HUES64 (cell line): Measurements from ENCODE around the gene KRT73.

Experiments used
- H3K27ac ChIP-seq: 2 replicates; pipeline ENCODE4 v1.7.0; 2013; ENCODE audit warnings: low read depth, low read length, inconsistent platforms
- H3K27me3 ChIP-seq: 2 replicates; pipeline ENCODE4 v1.6.1; 2013; ENCODE audit warnings: mild to moderate bottlenecking, low read length; ENCODE audit not compliant: insufficient read depth
- H3K36me3 ChIP-seq: 2 replicates; pipeline ENCODE4 v1.6.1; 2013; ENCODE audit warnings: mild to moderate bottlenecking, low read length; ENCODE audit not compliant: insufficient read depth
- H3K4me1 ChIP-seq: 2 replicates; pipeline ENCODE4 v1.6.1; 2013; ENCODE audit warnings: mild to moderate bottlenecking, low read length, moderate library complexity; ENCODE audit not compliant: insufficient read depth
- H3K4me3 ChIP-seq: 2 replicates; pipeline ENCODE4 v1.5.1; 2013; ENCODE audit warnings: mild to moderate bottlenecking, low read length, moderate library complexity
- H3K9ac ChIP-seq: 2 replicates; pipeline ENCODE4 v1.6.1; 2013; ENCODE audit warnings: mild to moderate bottlenecking, low read depth, low read length
- H3K9me3 ChIP-seq: 2 replicates; pipeline ENCODE4 v1.6.1; 2013; ENCODE audit warnings: low read depth, low read length; ENCODE audit not compliant: insufficient read depth
- WGBS: fragments of 150-250, 120-280 bp; methylation state at CpG from one replicate; pipeline ENCODE4 v1.1.7; 2013; ENCODE audit warnings: missing lambda C conversion rate; 5-methylcytosine and 5-hydroxymethylcytosine counted together

KRT73 gene

DNA sequence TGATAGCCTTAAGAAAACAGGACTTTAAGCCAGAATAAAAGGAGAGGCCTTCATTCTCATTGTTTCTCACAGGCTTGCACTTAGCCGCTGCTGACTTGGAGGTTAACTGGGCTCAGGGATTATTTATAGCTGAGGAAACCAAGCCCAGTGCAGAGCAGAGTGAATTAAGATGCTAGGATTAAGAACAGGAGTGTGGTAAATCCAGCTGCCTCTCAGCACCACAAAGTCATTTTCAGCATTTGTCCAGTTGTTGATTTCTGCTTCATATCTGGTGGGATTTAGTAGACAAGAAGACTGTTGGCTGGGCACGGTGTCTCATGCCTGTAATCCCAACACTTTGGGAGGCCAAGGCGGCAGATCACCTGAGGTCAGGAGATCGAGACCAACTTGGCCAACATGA is 14.3 kb upstream of the KRT73 start:
- no peaks in the 10 kb centered on the region for H3K4me1 ChIP-seq
- 92% methylated on average over 4 of the region's 4 CpGs for WGBS
- H3K4me3 ChIP-seq: no peak overlapping the region
- no peaks in the 10 kb centered on the region for H3K36me3 ChIP-seq
- no peaks in the 10 kb centered on the region for H3K27me3 ChIP-seq
- H3K27ac ChIP-seq: no peak overlapping the region
- H3K9me3 ChIP-seq: no peaks in the 10 kb centered on the region
- H3K9ac ChIP-seq: no peak overlapping the region

DNA sequence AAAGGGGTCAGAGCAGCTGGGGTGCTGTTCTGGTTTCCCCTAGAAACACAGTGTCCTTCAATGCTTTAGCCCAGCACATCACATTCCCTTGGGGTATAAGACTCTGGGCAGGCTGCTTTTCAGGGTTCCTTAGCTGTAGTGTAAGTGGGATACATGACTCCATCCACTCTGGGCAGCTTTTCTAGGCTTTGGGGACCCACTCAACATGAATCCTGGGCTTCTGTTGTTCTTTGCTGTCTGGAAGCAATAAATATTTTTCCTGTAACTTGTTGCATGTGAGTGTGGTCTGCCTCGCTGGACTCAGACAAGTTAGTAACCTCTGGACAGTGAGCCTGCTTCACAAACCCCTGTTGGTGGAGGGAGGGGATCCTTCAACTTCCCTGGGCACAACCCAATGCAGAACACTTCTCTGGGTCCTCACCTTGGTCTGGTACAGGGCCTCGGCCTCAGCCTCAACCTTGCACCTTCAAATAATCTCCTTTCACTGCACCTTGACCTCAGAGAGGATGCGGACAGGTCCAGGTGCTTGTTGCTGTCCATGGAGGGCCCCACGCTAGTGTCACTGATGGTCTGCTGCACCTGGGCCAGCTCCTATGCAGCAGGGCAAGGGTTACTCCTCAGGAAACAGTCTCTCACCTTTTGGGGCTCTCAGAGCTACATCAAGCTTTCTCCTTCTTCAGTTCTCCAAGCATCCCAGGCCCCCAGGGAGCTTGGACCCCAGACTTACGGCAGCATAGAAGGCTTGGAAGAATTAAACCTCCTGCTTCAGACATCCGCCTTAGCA is 13.5 kb upstream of the KRT73 start:
- H3K9ac ChIP-seq: no peak overlapping the region
- WGBS: 94% methylated on average over 6 of the region's 6 CpGs
- H3K27me3 ChIP-seq: no peaks in the 10 kb centered on the region
- no peak overlapping the region for H3K4me3 ChIP-seq
- no peaks in the 10 kb centered on the region for H3K4me1 ChIP-seq
- no peaks in the 10 kb centered on the region for H3K9me3 ChIP-seq
- H3K27ac ChIP-seq: no peak overlapping the region
- no peaks in the 10 kb centered on the region for H3K36me3 ChIP-seq

DNA sequence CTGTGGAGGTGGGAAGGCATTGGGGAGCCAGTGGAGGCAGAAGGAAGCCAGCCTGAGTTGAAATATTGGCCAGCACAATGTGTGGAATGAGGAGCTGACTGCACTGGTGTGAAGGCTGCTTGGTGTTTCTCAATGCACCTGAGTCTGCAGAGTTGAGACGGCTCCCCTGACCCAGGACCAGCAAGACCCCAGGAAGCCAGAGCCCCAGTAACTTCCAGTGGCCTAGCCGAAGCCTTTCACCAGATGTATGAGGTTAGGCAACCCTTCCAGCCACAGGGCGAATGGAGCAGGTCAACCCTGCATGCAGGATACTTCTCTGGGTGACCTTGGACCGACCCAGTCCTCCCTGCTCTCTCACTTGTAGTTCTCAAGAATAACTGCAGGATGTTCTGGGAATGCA is 12.9 kb upstream of the KRT73 start:
- Histone ChIP-seq H3K4me3 (no peak overlapping the region), H3K36me3 (no peaks in the 10 kb centered on the region), H3K9ac (no peak overlapping the region), H3K4me1 (no peaks in the 10 kb centered on the region), H3K9me3 (no peaks in the 10 kb centered on the region), H3K27ac (no peak overlapping the region), H3K27me3 (no peaks in the 10 kb centered on the region)
- 67% methylated on average over 4 of the region's 4 CpGs for WGBS

DNA sequence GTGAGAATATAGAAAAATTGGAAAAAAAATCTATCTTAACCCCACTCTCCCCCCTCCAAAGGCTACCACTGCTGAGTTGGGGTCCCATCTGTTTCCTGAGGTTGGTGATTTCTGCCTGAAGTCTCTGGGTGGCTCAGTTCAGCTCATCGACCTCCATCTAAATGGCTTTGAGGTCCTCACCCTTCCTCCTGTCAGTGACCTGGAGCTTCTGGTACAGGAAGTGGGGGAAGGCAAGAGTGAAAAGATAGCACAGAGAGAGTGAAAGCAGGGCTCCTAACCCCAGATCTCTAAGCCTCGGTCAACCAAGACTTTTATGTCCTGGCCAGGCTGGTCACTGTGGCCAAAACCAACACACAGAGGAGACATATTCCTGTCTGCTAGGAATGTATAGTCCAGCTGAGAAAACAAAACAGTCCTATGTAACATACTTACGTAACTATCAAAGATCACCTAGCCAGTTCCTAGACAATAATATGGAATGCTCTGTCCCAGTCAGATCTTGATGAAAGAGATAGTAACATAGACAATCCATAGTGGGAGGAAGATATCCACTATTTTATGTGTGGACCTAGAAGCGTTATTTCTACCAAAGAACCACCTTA is 12.3 kb upstream of the KRT73 start:
- no peaks in the 10 kb centered on the region for H3K9me3 ChIP-seq
- H3K27me3 ChIP-seq: no peaks in the 10 kb centered on the region
- no peak overlapping the region for H3K27ac ChIP-seq
- no peak overlapping the region for H3K4me3 ChIP-seq
- H3K9ac ChIP-seq: no peak overlapping the region
- H3K4me1 ChIP-seq: no peaks in the 10 kb centered on the region
- 90% methylated on average over 2 of the region's 4 CpGs for WGBS
- no peaks in the 10 kb centered on the region for H3K36me3 ChIP-seq

DNA sequence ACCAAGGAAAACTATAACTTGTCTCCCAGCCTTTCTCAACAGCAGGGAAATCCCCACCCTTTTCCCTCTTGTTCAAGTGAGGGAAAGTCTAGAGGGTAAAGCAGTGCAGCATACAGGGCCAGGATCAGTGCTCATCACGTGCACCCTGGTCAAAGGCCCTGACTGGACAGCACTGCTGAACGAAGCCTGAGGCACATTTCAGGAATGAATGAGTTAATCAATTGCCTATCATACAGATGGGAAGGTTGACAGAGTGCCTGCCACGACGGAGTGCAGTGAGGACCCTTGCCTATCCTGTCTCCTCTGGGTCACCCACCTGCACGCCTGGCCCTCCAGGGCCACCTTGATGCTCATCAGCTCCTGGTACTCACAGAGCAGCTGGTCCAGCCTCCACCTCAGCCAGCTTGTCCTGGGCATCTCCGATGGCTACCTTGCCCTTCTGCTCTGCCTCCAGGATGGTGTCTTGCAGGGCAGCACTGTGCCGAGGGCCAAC is 11.7 kb upstream of the KRT73 start:
- H3K36me3 ChIP-seq: no peaks in the 10 kb centered on the region
- no peak overlapping the region for H3K4me3 ChIP-seq
- no peaks in the 10 kb centered on the region for H3K9me3 ChIP-seq
- H3K27ac ChIP-seq: no peak overlapping the region
- H3K27me3 ChIP-seq: no peaks in the 10 kb centered on the region
- H3K9ac ChIP-seq: no peak overlapping the region
- 85% methylated on average over 7 of the region's 7 CpGs for WGBS
- H3K4me1 ChIP-seq: no peaks in the 10 kb centered on the region

DNA sequence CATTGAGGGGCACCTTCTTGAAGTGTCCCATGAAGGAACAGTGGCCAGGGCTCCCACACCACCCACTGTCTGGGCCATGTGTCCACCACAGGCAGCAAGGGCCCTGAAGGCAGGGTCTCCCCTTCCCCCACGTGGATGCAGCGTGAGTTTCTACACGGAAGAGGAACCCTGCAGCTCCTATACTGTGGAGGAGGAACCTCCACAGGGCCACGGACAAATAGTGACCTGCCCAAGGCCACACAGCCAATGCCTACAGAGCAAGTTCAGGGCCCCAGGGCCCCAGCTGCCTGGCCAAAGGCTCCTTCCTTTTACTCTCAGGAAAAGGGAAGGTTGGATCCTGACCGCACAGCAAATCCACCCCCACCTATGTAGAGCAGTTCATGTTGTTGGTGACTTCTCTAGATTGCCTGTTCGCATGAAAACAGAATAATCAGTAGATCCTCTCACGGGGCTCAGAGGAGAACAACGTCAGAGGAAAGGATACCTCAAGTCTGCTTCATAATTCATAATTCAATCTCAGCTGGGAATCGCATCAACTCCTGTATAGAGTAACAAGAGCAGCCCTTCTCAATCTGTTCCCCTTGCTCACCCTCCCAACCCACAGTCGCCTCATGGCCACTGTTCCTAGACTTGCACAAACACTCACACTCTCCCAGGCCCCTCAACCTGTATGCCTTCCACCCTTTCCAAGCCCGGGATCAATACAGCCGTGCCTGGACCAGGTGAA is 11.1 kb upstream of the KRT73 start:
- Histone ChIP-seq H3K4me3 (no peak overlapping the region), H3K27me3 (no peaks in the 10 kb centered on the region), H3K9ac (no peak overlapping the region), H3K36me3 (no peaks in the 10 kb centered on the region), H3K27ac (no peak overlapping the region), H3K9me3 (no peaks in the 10 kb centered on the region), H3K4me1 (no peaks in the 10 kb centered on the region)
- WGBS: 89% methylated on average over 12 of the region's 12 CpGs

DNA sequence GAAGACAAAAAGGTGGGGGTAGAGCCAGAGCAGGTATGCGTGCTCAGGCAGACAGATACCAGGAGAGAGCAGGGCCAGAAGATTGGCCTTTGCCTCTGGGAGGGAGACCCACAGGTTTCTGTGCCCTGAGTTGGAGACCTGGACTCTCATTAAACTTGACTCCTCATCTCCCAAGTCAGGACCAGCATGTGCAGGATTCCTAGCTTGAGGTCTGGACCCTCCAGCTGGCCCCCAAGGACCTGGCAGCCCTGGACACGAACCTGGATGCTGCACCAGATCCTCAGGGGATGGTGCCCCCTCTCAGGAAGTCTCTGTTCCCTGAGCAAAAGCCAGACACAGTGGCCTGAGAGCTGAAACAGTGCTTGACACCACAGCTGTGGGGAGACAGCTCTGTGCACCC is 10.5 kb upstream of the KRT73 start:
- Histone ChIP-seq H3K9ac (no peak overlapping the region), H3K36me3 (no peaks in the 10 kb centered on the region), H3K27me3 (no peaks in the 10 kb centered on the region), H3K4me3 (no peak overlapping the region), H3K9me3 (no peaks in the 10 kb centered on the region; the same call in 1 of the 2 replicates), H3K4me1 (no peaks in the 10 kb centered on the region), H3K27ac (no peak overlapping the region)
- WGBS: 87% methylated on average over 2 of the region's 2 CpGs

DNA sequence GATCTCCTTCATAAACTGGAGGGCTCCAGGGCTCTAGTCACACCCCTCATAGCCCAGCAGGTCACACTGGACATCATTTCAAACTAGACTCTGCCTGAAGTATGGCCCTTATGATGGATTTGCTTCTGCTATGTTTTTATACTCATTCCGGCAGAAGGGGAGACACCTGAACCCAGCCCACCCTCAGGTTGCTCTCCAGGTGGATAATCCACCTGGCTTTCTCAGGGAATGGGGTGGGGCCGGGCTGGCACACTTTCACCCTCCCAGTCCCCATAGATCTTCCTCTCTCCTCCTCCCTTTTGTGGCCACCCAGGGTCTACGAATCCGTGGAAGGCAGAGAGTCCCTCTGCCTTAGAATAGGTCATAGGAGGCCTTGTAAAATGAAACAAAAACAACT is 9.8 kb upstream of the KRT73 start:
- no peak overlapping the region for H3K4me3 ChIP-seq
- H3K9ac ChIP-seq: no peak overlapping the region
- no peaks in the 10 kb centered on the region; the same call in 1 of the 2 replicates for H3K9me3 ChIP-seq
- 84% methylated on average over 4 of the region's 4 CpGs for WGBS
- no peaks in the 10 kb centered on the region for H3K27me3 ChIP-seq
- H3K36me3 ChIP-seq: no peaks in the 10 kb centered on the region
- H3K4me1 ChIP-seq: no peaks in the 10 kb centered on the region
- no peak overlapping the region for H3K27ac ChIP-seq

DNA sequence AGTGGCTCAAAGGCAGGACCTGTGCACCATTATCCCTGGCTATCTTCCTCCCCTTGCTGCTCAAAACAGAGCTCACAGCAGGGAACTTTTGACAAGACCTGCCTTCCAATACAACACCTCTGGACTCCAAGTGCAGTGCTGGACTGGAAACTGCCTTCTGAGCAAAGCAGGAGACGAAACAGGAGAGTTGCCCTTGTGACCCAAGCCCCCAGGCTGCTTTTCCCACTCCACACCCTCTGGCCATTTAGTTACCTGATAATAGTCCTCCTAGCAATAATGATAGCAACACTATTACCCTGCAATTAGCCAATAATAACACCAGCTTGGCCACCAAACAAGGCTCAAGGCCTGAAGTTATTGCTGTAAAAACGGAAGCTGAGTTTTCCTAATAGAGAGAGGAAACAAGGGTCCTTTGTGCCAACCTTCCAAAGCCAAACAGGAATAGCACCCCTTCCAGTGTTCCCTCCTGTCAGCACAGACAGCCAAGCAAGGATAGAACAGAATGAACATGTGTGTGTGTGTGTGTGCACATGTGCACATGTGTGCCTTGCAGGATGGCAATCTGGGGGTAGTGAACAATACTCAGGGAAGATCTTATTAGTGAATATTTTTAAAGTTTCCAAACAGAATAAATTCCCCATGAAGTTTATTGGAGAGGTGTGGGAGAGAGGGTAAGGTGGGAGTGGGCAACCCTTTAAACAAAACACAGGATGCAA is 9.2 kb upstream of the KRT73 start:
- no peak overlapping the region for H3K9ac ChIP-seq
- no peak overlapping the region for H3K27ac ChIP-seq
- H3K27me3 ChIP-seq: no peaks in the 10 kb centered on the region
- no peaks in the 10 kb centered on the region; the same call in 1 of the 2 replicates for H3K9me3 ChIP-seq
- H3K36me3 ChIP-seq: no peaks in the 10 kb centered on the region
- no peaks in the 10 kb centered on the region for H3K4me1 ChIP-seq
- H3K4me3 ChIP-seq: no peak overlapping the region
- 88% methylated on average over 2 of the region's 2 CpGs for WGBS

DNA sequence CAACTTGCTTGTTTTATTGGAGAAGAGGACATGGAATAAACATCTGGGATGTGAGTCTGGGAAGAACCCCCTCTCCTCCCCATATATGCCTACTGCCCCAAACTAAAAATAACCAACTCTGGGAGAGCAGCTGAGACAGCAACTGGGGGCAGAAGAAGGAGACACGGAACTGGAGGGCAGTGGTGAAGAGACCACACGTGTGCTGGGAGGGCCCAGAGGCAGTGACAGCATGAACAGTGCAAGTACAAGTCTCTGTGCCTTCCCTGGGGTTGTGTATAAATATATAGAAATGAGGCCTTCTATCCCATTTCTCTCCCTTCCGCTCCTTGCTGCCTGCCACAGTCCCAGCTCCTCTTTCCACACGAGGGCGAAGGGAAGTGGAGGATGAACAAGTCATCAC is 4.0 kb upstream of the KRT73 start:
- no peak overlapping the region for H3K4me3 ChIP-seq
- H3K36me3 ChIP-seq: no peaks in the 10 kb centered on the region
- no peaks in the 10 kb centered on the region for H3K27me3 ChIP-seq
- no peak overlapping the region for H3K9ac ChIP-seq
- no peaks in the 10 kb centered on the region; the same call in 1 of the 2 replicates for H3K4me1 ChIP-seq
- H3K27ac ChIP-seq: no peak overlapping the region
- WGBS: 82% methylated on average over 5 of the region's 5 CpGs
- no peaks in the 10 kb centered on the region; the same call in 1 of the 2 replicates for H3K9me3 ChIP-seq

DNA sequence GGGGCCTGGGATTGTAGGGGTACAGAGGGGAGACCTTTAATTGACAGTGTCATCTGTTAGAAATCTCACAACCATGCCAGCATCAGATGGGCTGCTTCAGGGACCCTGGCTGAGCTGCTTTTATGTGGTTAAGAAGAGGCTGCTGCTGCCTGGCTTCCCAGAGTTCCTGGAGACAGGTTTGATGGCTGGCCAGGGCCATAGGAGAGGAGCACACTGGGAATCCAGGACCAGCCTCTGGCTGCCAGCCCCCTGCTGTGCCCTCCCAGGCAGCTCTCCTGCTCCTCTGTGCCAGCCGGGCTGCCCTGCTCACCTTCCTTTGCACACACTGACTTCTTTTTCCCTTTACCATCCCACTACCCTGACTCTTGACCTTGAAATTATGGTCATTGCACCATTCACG is 507 bp upstream of the KRT73 start:
- WGBS: 82% methylated on average over 2 of the region's 2 CpGs
- Histone ChIP-seq H3K4me3 (no peak overlapping the region), H3K27ac (no peak overlapping the region), H3K9me3 (no peaks in the 10 kb centered on the region), H3K36me3 (no peaks in the 10 kb centered on the region), H3K4me1 (no peaks in the 10 kb centered on the region; the same call in 1 of the 2 replicates), H3K9ac (no peak overlapping the region), H3K27me3 (no peaks in the 10 kb centered on the region)
